ENCODE results near the gene CD109.
A peak's percentile ranks its signal among the peaks of the same experiment; 100 is the strongest.

The CD109 gene

DNA sequence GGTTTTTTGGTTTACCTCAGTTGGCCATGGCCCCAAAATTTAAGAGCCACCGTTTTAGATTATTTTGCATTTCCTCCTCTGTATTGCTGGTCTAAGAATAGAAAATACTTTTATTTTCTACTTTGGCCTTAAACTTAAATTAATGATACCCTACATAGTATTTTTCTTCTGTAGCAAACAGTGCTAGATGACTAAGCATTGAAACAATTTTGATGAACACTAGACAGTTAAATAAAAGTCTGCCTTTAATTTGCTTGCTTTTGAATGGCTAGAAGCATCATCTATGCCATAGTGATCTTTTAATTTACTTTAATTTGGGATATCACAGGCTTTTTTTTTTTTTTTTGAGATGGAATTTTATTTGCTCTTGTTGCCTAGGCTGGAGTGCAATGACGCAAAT, 106.4 kb downstream of the CD109 start:
- TF ChIP-seq, protein P1, sequence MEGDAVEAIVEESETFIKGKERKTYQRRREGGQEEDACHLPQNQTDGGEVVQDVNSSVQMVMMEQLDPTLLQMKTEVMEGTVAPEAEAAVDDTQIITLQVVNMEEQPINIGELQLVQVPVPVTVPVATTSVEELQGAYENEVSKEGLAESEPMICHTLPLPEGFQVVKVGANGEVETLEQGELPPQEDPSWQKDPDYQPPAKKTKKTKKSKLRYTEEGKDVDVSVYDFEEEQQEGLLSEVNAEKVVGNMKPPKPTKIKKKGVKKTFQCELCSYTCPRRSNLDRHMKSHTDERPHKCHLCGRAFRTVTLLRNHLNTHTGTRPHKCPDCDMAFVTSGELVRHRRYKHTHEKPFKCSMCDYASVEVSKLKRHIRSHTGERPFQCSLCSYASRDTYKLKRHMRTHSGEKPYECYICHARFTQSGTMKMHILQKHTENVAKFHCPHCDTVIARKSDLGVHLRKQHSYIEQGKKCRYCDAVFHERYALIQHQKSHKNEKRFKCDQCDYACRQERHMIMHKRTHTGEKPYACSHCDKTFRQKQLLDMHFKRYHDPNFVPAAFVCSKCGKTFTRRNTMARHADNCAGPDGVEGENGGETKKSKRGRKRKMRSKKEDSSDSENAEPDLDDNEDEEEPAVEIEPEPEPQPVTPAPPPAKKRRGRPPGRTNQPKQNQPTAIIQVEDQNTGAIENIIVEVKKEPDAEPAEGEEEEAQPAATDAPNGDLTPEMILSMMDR (IDR thresholded peaks at IDR 0.05): no peak

DNA sequence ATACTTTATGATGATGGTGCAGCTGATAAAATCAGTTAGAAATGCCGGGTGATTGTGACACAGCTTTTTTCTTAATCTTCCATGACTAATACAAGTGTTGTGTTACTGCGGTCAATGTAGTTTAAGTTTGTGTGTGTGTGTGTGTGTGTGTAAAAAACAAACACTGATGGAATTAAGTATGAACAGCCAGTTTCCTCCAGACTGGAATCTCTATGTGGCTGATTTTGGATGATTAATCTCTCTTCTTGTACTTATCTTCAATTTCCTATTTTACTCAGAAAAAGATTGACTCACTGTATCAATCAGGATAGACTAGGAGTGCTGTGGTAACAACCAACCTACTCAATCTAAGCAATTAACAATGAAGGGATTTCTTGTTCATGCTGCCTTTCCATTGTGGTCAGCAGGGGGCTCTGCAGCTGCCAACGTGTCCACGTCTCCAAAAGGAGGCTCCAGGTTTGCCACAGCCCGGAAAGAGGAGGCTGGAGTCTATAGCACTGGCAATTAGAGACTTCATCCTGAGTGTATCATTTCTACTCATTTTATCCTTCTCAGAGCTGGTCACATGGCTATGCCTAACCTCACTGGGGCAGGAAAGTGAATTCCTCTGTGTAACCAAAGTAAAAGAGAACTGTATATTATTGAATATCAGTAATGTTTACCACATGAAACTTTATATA, 107.7 kb downstream of the CD109 start:
- TF ChIP-seq, protein P1 (IDR thresholded peaks at IDR 0.05): peak; percentile 56

DNA sequence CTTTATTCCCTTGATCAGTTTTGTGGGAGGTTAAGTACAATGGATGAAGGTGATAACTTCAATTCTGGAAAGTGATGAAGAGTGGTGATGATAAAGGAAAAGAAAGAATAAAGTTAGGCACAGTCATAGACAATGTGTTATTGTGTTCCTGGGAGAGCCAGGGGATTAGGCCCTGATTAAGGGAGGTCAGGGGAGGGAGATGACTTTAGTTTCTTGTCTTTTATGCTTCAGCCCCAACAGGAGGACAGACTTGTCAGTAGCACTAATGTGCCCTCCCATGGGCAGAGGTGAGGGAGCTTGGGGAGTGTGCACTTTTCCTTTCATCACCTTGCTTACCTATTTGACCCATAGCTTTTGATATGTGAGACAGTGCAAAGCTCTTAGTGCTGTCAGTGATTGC, 115.7 kb downstream of the CD109 start:
- TF ChIP-seq, protein P1 (IDR thresholded peaks at IDR 0.05): no peak

DNA sequence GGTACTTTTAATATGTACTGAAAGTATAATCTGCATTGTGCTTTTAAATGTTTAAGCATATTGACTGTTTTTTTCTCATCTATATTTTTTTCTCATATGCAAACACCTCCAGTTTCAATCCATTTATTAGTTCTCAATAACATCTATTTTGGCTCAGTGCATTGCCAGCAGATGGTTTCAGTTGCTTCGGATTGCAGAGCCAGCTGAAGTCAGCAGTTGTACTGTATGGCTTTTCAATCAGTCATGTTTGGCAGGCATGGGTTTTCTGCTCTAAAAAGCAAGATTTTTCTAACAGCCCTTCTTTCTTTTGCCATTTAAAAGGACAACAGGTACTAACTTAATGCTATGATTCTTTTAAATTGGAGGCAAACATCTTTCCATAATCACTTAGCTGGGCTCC, 121.2 kb downstream of the CD109 start:
- TF ChIP-seq, protein P1 (IDR thresholded peaks at IDR 0.05): no peak

DNA sequence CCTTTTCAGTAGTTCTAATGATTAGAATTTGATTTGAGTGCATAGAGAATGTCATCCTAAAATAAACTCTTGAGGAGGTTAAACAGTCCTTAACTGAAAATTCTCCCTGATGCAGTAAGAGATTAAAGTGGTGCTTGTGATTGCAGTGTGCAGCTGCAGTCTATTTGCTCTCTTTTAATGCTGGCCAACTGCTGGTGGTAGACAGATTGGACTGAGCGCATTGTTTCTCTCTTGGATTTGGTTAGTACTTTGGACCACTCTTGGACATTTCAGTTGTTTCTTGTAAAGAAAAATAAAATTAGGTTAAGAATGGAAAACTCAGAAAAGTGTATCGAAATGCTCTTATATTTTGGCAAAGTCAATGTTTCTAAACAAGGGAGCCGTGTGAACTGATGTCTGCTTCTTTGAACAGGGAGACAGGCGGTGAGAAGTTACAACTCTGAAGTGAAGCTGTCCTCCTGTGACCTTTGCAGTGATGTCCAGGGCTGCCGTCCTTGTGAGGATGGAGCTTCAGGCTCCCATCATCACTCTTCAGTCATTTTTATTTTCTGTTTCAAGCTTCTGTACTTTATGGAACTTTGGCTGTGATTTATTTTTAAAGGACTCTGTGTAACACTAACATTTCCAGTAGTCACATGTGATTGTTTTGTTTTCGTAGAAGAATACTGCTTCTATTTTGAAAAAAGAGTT, 127.2 kb downstream of the CD109 start:
- TF ChIP-seq, protein P1 (IDR thresholded peaks at IDR 0.05): no peak

DNA sequence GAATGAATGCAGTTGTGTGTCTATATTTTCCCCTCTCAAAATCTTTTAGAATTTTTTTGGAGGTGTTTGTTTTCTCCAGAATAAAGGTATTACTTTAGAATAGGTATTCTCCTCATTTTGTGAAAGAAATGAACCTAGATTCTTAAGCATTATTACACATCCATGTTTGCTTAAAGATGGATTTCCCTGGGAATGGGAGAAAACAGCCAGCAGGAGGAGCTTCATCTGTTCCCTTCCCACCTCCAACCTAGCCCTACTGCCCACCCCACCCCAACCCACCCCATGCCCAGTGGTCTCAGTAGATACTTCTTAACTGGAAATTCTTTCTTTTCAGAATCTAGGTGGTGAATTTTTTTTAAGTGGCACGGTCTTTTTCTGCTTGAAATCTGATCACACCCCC, 127.8 kb downstream of the CD109 start:
- TF ChIP-seq, protein P1 (IDR thresholded peaks at IDR 0.05): no peak

DNA sequence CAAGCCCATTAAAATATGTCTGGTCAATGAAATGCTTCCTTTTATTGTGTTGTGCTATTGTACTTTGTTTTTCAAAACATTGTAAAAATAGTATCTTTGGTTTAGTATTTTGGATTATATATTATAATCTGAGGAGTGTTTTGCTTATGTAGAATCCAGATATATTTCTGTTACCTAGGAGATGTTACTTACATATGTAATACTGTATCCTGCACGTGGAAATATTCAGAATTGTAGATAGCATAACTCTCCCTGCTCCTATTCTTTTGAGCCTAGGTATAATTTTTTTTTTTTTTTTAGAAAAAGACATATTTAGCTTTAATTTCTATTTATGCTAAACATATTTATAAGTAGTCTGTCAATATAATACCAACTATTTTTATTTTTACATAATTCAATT, 130.6 kb downstream of the CD109 start:
- TF ChIP-seq, protein P1 (IDR thresholded peaks at IDR 0.05): no peak
